Keratinocyte (primary cell): ENCODE results near the gene GRAMD1B. TPM values are rescaled to one million over a fixed set of nuclear protein-coding genes. Genes with fewer than 3 reads are reported as not detected.

Experiments used
- DNase-seq: peaks from one replicate; pipeline ENCODE4 v3.0.0-alpha.2; 2011; ENCODE audit warnings: low read depth, missing footprints, low spot score
- FAIRE-seq: peaks from 2 replicates; lab custom pipeline; 2011; peaks lifted over from hg19 to GRCh38; lab: Jason Lieb, UNC
- H2AFZ ChIP-seq: 2 replicates; pipeline ENCODE4 v1.6.0; 2012; ENCODE audit warnings: low read length, control low read depth, inconsistent platforms; ENCODE audit not compliant: control insufficient read depth
- H3K27ac ChIP-seq: 2 replicates; pipeline ENCODE4 v1.5.1; 2011; ENCODE audit warnings: low read length; ENCODE audit not compliant: control insufficient read depth, insufficient read depth
- H3K27me3 ChIP-seq: 3 replicates; pipeline ENCODE4 v1.6.0; 2011; ENCODE audit warnings: low read length; ENCODE audit not compliant: control insufficient read depth, insufficient read depth; ENCODE audit errors: extremely low read depth
- H3K36me3 ChIP-seq, 2 experiments: 2 replicates in 1 of 2; 3 replicates in 1 of 2; pipeline ENCODE4 v1.5.1; 2011; ENCODE audit warnings: low read length in 2 of 2, mild to moderate bottlenecking in 1 of 2; ENCODE audit not compliant: control insufficient read depth in 2 of 2, insufficient read depth in 2 of 2; ENCODE audit errors: extremely low read depth in 1 of 2
- H3K4me1 ChIP-seq: 3 replicates; pipeline ENCODE4 v1.5.1; 2011; ENCODE audit warnings: low read length; ENCODE audit not compliant: control insufficient read depth, insufficient read depth; ENCODE audit errors: extremely low read depth
- H3K4me2 ChIP-seq: 3 replicates; pipeline ENCODE4 v1.6.0; 2011; ENCODE audit warnings: low read depth, low read length; ENCODE audit not compliant: control insufficient read depth, insufficient read depth; ENCODE audit errors: extremely low read depth
- H3K4me3 ChIP-seq, 3 experiments: fragments of 200-600 bp in 1 of 3; sonication (generic) in 1 of 3; 2 replicates in 2 of 3; 3 replicates in 1 of 3; pipeline ENCODE4 v1.5.1; 2011 to 2016; ENCODE audit warnings: low read length in 3 of 3, mild to moderate bottlenecking in 3 of 3, control low read depth in 2 of 3, inconsistent platforms in 1 of 3, low read depth in 1 of 3, mixed read lengths in 1 of 3, mixed run types in 1 of 3, moderate library complexity in 1 of 3; ENCODE audit not compliant: control insufficient read depth in 2 of 3, insufficient read depth in 2 of 3; ENCODE audit errors: extremely low read depth in 1 of 3
- H3K79me2 ChIP-seq: 2 replicates; pipeline ENCODE4 v1.6.0; 2012; ENCODE audit warnings: low read length; ENCODE audit not compliant: control insufficient read depth, insufficient read depth
- H3K9ac ChIP-seq: 3 replicates; pipeline ENCODE4 v1.6.0; 2011; ENCODE audit warnings: low read length; ENCODE audit not compliant: control insufficient read depth, insufficient read depth; ENCODE audit errors: extremely low read depth
- H3K9me1 ChIP-seq: 3 replicates; pipeline ENCODE4 v1.6.0; 2011; ENCODE audit warnings: low read length; ENCODE audit not compliant: control insufficient read depth, insufficient read depth; ENCODE audit errors: extremely low read depth
- H3K9me3 ChIP-seq: 2 replicates; pipeline ENCODE4 v1.5.1; 2012; ENCODE audit warnings: low read depth, low read length; ENCODE audit not compliant: control insufficient read depth
- H4K20me1 ChIP-seq: 3 replicates; pipeline ENCODE4 v1.6.0; 2011; ENCODE audit warnings: low read length; ENCODE audit not compliant: control insufficient read depth, insufficient read depth; ENCODE audit errors: extremely low read depth
- CTCF ChIP-seq, 3 experiments: IDR thresholded peaks in 1 of 3; conservative IDR thresholded peaks in 1 of 3; optimal IDR thresholded peaks in 1 of 3; 2 replicates in 2 of 3; 3 replicates in 1 of 3; pipeline versions ENCODE3 to v1.5.1; 2011; ENCODE audit warnings: low read length in 3 of 3, mild to moderate bottlenecking in 3 of 3, moderate library complexity in 2 of 3, control low read depth in 1 of 3, inconsistent platforms in 1 of 3; ENCODE audit not compliant: insufficient read depth in 2 of 3; ENCODE audit errors: extremely low read depth in 1 of 3
- EZH2 ChIP-seq: IDR thresholded peaks from one replicate; pipeline ENCODE4 v1.6.1; 2012; ENCODE audit warnings: inconsistent platforms, mild to moderate bottlenecking, low read length, moderate library complexity
- dilution Hi-C: fragments of 300-500 bp; cut with MboI; formaldehyde crosslinking; loops from one replicate; pipeline ENCODE4 v1.7.0; 2020; ENCODE audit warnings: low sequenced_read_pairs; ENCODE audit not compliant: extremely low pct_ligation_motif_present
- polyA plus RNA-seq, 5 experiments: library from polyadenylated mRNA; depleted of rRNA in 3 of 5; stranded (reverse) in 3 of 5; stranded (forward) in 1 of 5; unstranded in 1 of 5; fragments of >200 nt; gene quantifications; 1 replicate in 1 of 5; 2 replicates in 3 of 5; 3 replicates in 1 of 5; pipeline versions ENCODE4 v1.2.1 to v1.2.3, GENCODE V29; 2011 to 2012; ENCODE audit warnings: missing spikeins in 2 of 5, low read depth in 1 of 5, low replicate concordance in 1 of 5

Gene GRAMD1B
- polyA plus RNA-seq, 1 donor (not counting 4 experiments of a cell fraction or from before 2014, with no cell fraction given): 0.04 TPM

- Histone ChIP-seq H3K36me3 (no peaks in the 10 kb centered on the region), H3K4me2 (no peak overlapping the region), H3K9me1 (no peaks in the 10 kb centered on the region), H3K27ac (no peak overlapping the region), H3K9ac (no peak overlapping the region), H3K4me1 (no peaks in the 10 kb centered on the region), H3K9me3 (no peaks in the 10 kb centered on the region), H4K20me1 (no peaks in the 10 kb centered on the region), H3K79me2 (no peaks in the 10 kb centered on the region), H3K27me3 (no peaks in the 10 kb centered on the region), H3K4me3 (no peak overlapping the region), H2AFZ (no peak overlapping the region)
- no peak for FAIRE-seq
- dilution Hi-C loops: no loop called here
- DNase-seq: no peak
- TF ChIP-seq EZH2 (no peak), CTCF (optimal IDR thresholded peaks at IDR 0.05 in 1 of 3, IDR thresholded peaks at IDR 0.05 in 1 of 3, conservative IDR thresholded peaks at IDR 0.05 in 1 of 3; ENCODE audit: extremely low read depth in 1 of 3, insufficient read depth in 2 of 3, low read length in 3 of 3) (no peak)
Measured at GRCh38 chr11:123381817-123382554, 48.1 kb upstream of the GRAMD1B start.

GRCh38 chr11:123382555-123383074 is 47.5 kb upstream of the GRAMD1B start:
- Histone ChIP-seq H3K27me3 (no peaks in the 10 kb centered on the region), H3K79me2 (no peaks in the 10 kb centered on the region), H2AFZ (no peak overlapping the region), H3K4me2 (no peak overlapping the region), H3K9me3 (no peaks in the 10 kb centered on the region), H4K20me1 (no peaks in the 10 kb centered on the region), H3K9ac (no peak overlapping the region), H3K4me3 (no peak overlapping the region), H3K4me1 (no peaks in the 10 kb centered on the region), H3K27ac (no peak overlapping the region), H3K9me1 (no peaks in the 10 kb centered on the region), H3K36me3 (no peaks in the 10 kb centered on the region)
- TF ChIP-seq EZH2: no peak
- no peak for TF ChIP-seq CTCF (optimal IDR thresholded peaks at IDR 0.05 in 1 of 3, IDR thresholded peaks at IDR 0.05 in 1 of 3, conservative IDR thresholded peaks at IDR 0.05 in 1 of 3; ENCODE audit: extremely low read depth in 1 of 3, insufficient read depth in 2 of 3, low read length in 3 of 3)
- FAIRE-seq (no peak), DNase-seq (no peak)
- dilution Hi-C loops: no loop called here
